Measurements from ENCODE around the gene SIRT6. TPM values are rescaled to one million over a fixed set of nuclear protein-coding genes. Genes with fewer than 3 reads are reported as not detected.
A peak's percentile ranks its signal among the peaks of the same experiment; 100 is the strongest.
"Not testable (repeated sequence)": the region's sequence is repeated elsewhere in the genome, so short reads cannot be mapped to it uniquely, and the experiment has no call there.

The SIRT6 gene
- total RNA-seq, 1 experiment from 2014 or later = 22.9 TPM

DNA sequence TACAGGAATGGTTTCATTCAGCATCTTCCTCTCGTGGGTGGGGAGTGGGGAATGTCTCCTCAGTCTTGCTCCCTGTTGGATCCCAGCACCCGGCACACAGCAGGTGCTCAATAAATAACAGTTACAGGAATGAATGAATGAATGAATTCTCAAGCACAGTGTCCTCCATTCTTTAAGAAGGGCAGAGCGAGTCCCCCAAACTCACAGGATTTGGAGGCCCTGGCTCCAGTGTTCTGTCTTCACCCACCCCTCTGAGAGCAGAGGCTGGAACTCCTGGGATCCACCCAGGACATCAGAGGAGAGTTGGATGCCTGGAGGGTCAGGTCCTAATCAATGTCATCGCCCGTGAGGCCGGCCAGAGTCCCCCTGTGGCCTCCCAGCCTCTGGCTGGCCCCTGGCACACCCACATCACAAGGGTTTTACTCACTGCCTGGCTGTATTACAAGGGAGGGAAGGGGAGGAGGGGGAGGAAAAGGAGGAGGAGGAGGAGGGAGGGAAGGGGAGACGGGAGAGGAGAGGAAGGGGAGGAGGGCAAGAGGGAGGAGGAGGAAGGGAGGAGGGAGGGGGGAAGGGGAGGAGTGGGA lies 37.6 kb downstream of the SIRT6 start:
- no peaks in the 10 kb centered on the region for H3K27me3 Mint-ChIP-seq (ENCODE audit: unreplicated experiment)
- intact Hi-C loops (cut with micrococcal nuclease; ENCODE audit: unreplicated experiment) = loop anchor here (5.0 kb wide), 1 partner anchor 38 kb away; the partner anchor contains the start of genes ANKRD24 and SIRT6
- H3K27ac Mint-ChIP-seq (ENCODE audit: unreplicated experiment) = no peak overlapping the region
- no peaks in the 10 kb centered on the region for H3K4me1 Mint-ChIP-seq (ENCODE audit: low read depth, unreplicated experiment)
- H3K9me3 Mint-ChIP-seq (ENCODE audit: low read depth, unreplicated experiment) = no peaks in the 10 kb centered on the region
- H3K4me3 Mint-ChIP-seq (ENCODE audit: low read depth, unreplicated experiment) = no peak overlapping the region
- H3K36me3 Mint-ChIP-seq (ENCODE audit: insufficient read depth, unreplicated experiment) = peaks cover 6% of the 10 kb centered on the region
- CTCF ChIA-PET = no interaction called here
- DNase-seq = peak; percentile 35
- TF ChIP-seq, protein P1, sequence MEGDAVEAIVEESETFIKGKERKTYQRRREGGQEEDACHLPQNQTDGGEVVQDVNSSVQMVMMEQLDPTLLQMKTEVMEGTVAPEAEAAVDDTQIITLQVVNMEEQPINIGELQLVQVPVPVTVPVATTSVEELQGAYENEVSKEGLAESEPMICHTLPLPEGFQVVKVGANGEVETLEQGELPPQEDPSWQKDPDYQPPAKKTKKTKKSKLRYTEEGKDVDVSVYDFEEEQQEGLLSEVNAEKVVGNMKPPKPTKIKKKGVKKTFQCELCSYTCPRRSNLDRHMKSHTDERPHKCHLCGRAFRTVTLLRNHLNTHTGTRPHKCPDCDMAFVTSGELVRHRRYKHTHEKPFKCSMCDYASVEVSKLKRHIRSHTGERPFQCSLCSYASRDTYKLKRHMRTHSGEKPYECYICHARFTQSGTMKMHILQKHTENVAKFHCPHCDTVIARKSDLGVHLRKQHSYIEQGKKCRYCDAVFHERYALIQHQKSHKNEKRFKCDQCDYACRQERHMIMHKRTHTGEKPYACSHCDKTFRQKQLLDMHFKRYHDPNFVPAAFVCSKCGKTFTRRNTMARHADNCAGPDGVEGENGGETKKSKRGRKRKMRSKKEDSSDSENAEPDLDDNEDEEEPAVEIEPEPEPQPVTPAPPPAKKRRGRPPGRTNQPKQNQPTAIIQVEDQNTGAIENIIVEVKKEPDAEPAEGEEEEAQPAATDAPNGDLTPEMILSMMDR (IDR thresholded peaks at IDR 0.05; ENCODE audit: unreplicated experiment) = no peak
- BruUV-seq (replicated peaks) = no TSS peak

DNA sequence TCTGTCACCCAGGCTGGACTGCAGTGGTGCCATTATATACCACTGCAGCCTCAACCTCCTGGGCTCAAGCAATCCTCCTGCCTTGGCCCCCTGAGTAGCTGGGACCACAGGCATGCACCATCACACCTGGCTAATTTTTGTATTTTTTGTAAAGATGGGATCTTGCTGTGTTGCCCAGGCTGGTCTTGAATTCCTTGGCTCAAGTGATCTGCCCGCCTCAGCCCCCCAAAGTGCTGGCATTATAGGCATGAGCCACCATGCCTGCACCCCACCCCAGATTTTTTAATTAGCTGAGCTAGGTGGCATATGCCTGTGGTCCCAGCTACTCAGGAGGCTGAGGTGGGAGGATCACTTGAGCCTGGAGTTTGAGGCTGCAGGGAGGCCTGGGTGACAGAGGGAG lies 39.4 kb downstream of the SIRT6 start:
- CTCF ChIA-PET; H3K9me3 Mint-ChIP-seq (ENCODE audit: low read depth, unreplicated experiment); BruUV-seq (replicated peaks); H3K27ac Mint-ChIP-seq (ENCODE audit: unreplicated experiment); DNase-seq; H3K4me1 Mint-ChIP-seq (ENCODE audit: low read depth, unreplicated experiment); H3K27me3 Mint-ChIP-seq (ENCODE audit: unreplicated experiment); H3K4me3 Mint-ChIP-seq (ENCODE audit: low read depth, unreplicated experiment): not testable (repeated sequence)
- H3K36me3 Mint-ChIP-seq (ENCODE audit: insufficient read depth, unreplicated experiment) = peaks cover 12% of the 10 kb centered on the region
- intact Hi-C loops (cut with micrococcal nuclease; ENCODE audit: unreplicated experiment) = loop anchor here (5.0 kb wide), 1 partner anchor 39 kb away; the partner anchor contains the start of genes ANKRD24 and SIRT6

DNA sequence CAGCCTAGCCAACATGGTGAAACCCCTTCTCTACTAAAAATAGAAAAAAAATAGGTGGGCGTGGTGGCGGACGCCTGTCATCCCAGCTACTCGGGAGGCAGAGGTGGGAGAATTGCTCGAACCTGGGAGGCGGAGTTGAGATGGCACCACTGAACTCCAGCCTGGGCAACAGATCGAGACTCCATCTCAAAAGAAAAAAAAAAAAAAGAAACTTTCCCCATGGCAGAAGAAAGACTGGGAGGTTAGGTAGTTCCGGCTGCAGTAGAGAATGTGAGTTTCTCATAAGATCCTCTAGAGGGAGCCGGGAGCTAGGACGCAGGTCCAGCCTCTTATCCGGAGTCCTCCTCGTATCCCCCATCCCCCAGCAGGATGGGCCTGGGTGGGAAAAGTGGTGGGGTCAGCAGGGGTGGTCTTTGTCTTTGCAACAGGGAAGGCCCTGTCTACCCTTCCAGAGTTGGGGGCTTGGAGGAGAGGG lies 42.1 kb downstream of the SIRT6 start:
- Mint-ChIP-seq H3K27me3 (ENCODE audit: unreplicated experiment) (no peaks in the 10 kb centered on the region), H3K4me3 (ENCODE audit: low read depth, unreplicated experiment) (no peak overlapping the region), H3K36me3 (ENCODE audit: insufficient read depth, unreplicated experiment) (peaks cover 6% of the 10 kb centered on the region), H3K9me3 (ENCODE audit: low read depth, unreplicated experiment) (no peaks in the 10 kb centered on the region), H3K4me1 (ENCODE audit: low read depth, unreplicated experiment) (no peaks in the 10 kb centered on the region), H3K27ac (ENCODE audit: unreplicated experiment) (no peak overlapping the region)
- CTCF ChIA-PET = interaction anchor here (0.6 to 1.5 kb wide), 11 partner anchors 9 to 259 kb away, joined by 3 to 7 read pairs (median 4); no protein-coding TSS in a partner anchor
- intact Hi-C loops (cut with micrococcal nuclease; ENCODE audit: unreplicated experiment) = loop anchor here (5.0 kb wide), 1 partner anchor 42 kb away; the partner anchor contains the start of genes ANKRD24 and SIRT6
- peak; percentile 17 for DNase-seq
- TF ChIP-seq, protein P1 (IDR thresholded peaks at IDR 0.05; ENCODE audit: unreplicated experiment) = no peak
- no TSS peak for BruUV-seq (replicated peaks)

DNA sequence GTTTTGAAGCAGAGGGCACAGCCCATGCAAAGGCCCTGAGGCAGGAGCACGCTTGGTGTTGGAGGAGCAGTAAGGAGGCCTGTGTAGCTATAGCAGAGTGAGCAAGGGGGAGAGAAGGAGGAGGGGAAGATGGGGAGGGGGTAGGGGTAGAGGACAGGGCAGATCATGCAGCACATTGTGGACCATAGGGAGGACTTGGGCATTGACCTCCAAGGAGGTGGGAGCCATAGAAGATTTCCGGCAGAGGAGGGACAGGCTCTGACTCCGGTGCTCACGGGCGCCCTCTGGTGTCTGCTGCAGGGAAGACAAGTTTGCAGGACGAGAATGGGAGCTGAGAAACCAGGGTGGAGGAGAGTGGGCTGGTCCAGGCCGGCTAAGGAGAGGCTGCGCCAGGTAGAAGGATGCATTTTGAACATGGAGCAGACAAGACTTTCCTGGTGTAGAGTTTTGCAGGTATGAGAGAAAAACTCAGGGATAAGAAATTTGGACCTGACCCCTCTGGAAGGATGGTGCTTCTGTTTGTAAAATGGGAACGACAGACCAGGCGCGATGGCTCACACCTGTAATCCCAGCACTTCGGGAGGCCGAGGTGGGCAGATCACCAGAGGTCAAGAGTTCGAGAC lies 42.6 kb downstream of the SIRT6 start:
- H3K27me3 Mint-ChIP-seq (ENCODE audit: unreplicated experiment) = no peaks in the 10 kb centered on the region

More for the DNA sequence above, 42.6 kb downstream of the SIRT6 start:
- DNase-seq = peak; percentile 83
- Mint-ChIP-seq H3K4me1 (ENCODE audit: low read depth, unreplicated experiment) (no peaks in the 10 kb centered on the region), H3K9me3 (ENCODE audit: low read depth, unreplicated experiment) (no peaks in the 10 kb centered on the region), H3K27ac (ENCODE audit: unreplicated experiment) (no peak overlapping the region), H3K4me3 (ENCODE audit: low read depth, unreplicated experiment) (no peak overlapping the region), H3K36me3 (ENCODE audit: insufficient read depth, unreplicated experiment) (peaks cover 6% of the 10 kb centered on the region)
- BruUV-seq (replicated peaks) = no TSS peak
- intact Hi-C loops (cut with micrococcal nuclease; ENCODE audit: unreplicated experiment) = loop anchor here (5.0 kb wide), 1 partner anchor 43 kb away; the partner anchor contains the start of genes ANKRD24 and SIRT6
- CTCF ChIA-PET = interaction anchor here (0.6 to 1.5 kb wide), 8 partner anchors 21 to 152 kb away, joined by 3 to 7 read pairs (median 4); no protein-coding TSS in a partner anchor
- TF ChIP-seq, protein P1 (IDR thresholded peaks at IDR 0.05; ENCODE audit: unreplicated experiment) = peak; percentile 64

All from Calu3 (cell line).